ENCODE data around the gene CABLES2. TPM values are rescaled to one million over a fixed set of nuclear protein-coding genes. Genes with fewer than 3 reads are reported as not detected.

CABLES2 gene
- total and polyA plus RNA-seq, 2 donors (not counting 3 experiments of a cell fraction or from before 2014, with no cell fraction given), result 7.8 to 9.9 TPM

DNA sequence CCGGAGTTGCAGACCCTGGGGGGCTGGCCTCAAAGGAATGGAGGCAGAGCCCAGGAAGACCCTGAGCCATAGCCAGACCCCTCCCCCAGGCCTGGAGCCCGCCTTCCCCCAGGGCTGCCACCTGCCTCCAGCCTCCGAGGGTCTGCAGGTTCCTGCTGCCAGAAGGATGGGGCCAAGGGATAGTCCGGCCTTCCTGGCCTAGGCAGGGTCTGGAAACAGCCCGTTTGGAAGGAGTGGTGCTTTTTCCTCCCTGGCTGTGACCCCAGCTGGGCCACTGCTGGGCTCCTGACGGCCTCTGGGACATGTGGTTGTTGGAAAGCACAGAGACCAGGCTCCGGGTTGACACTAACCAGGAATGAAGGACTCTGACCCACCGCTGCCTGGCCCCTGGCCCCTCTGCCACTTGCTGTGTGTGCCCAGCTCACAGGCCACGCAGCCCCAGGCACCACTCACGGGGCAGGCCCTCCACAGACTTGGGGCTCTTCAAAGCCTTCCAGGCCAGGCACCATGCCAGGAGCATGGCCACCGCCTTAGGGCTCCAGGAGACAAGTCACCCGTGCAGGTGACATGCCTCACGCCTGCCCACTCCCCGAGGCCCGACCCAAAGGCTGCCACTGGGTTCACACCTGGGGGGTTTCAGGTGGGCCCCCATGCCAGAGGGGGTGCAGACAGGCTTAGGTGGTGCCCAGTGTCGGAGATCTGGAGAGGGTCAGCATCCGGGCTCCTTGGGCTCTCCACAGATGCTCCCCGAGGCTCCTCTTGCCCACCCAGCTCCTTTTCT, 36.1 kb downstream of the CABLES2 start:
- CTCF ChIA-PET, result interaction anchor here (1.1 to 9.9 kb wide), 2 partner anchors 8 to 12 kb away, joined by 3 to 179 read pairs; no protein-coding TSS in a partner anchor
- Histone ChIP-seq H3K27ac (ENCODE audit: insufficient read depth, low read depth, low read length) (no peak overlapping the region), H3K4me1 (ENCODE audit: control insufficient read depth, extremely low read depth, insufficient read depth, low read length) (peaks cover 17% of the 10 kb centered on the region), H3K79me2 (ENCODE audit: control insufficient read depth, insufficient read depth, low read length) (peaks cover 9% of the 10 kb centered on the region), H3K9ac (replicated peaks; ENCODE audit: extremely low read depth, insufficient read depth, low read length) (no peak overlapping the region), H3K4me3 (replicated peaks in 1 of 3; ENCODE audit: insufficient read depth in 1 of 3, low read depth in 1 of 3, low read length in 3 of 3) (no peak overlapping the region), H2AFZ (ENCODE audit: low read depth, low read length) (no peak overlapping the region), H3K36me3 (ENCODE audit: control insufficient read depth in 2 of 2, extremely low read depth in 1 of 2, insufficient read depth in 2 of 2, low read length in 2 of 2) (no peaks in the 10 kb centered on the region), H4K20me1 (replicated peaks; ENCODE audit: control insufficient read depth, extremely low read depth, insufficient read depth, low read length) (no peaks in the 10 kb centered on the region), H3K9me1 (replicated peaks; ENCODE audit: control insufficient read depth, extremely low read depth, insufficient read depth, low read length) (no peaks in the 10 kb centered on the region), H3K9me3 (replicated peaks; ENCODE audit: control insufficient read depth, insufficient read depth, low read length) (no peaks in the 10 kb centered on the region), H3K27me3 (ENCODE audit: control insufficient read depth in 2 of 2, insufficient read depth in 2 of 2, low read length in 2 of 2) (no peaks in the 10 kb centered on the region), H3K4me2 (ENCODE audit: insufficient read depth, low read length) (no peak overlapping the region)
- dilution Hi-C loops (cut with MboI; ENCODE audit: extremely low pct_ligation_motif_present, low sequenced_read_pairs) (no loop called here), intact Hi-C loops (cut with micrococcal nuclease) (no loop called here)
- no TSS peak for BruUV-seq (replicated peaks)
- no peak for DNase-seq (ENCODE audit: low read depth, low spot score)
- POLR2A ChIA-PET, result no interaction called here
- no peak for FAIRE-seq
- TF ChIP-seq GATA2 (IDR thresholded peaks at IDR 0.05; ENCODE audit: insufficient read depth, insufficient read length, low read depth, low read length) (no peak), MYC (IDR thresholded peaks at IDR 0.05; ENCODE audit: low read depth, low read length) (no peak), EZH2 (IDR thresholded peaks at IDR 0.05; ENCODE audit: borderline replicate concordance, low read depth, low read length, severe bottlenecking) (no peak), FOS (IDR thresholded peaks at IDR 0.05; ENCODE audit: borderline replicate concordance, insufficient read depth, low read length) (no peak), JUN (IDR thresholded peaks at IDR 0.05; ENCODE audit: borderline replicate concordance, insufficient read depth, insufficient read length, low read depth) (no peak), POLR2AphosphoS5 (IDR thresholded peaks at IDR 0.05; ENCODE audit: insufficient read depth, low read depth, low read length) (no peak), POLR2A (IDR thresholded peaks at IDR 0.05; ENCODE audit: low read depth, low read length) (no peak)
- TF ChIP-seq, protein P1, sequence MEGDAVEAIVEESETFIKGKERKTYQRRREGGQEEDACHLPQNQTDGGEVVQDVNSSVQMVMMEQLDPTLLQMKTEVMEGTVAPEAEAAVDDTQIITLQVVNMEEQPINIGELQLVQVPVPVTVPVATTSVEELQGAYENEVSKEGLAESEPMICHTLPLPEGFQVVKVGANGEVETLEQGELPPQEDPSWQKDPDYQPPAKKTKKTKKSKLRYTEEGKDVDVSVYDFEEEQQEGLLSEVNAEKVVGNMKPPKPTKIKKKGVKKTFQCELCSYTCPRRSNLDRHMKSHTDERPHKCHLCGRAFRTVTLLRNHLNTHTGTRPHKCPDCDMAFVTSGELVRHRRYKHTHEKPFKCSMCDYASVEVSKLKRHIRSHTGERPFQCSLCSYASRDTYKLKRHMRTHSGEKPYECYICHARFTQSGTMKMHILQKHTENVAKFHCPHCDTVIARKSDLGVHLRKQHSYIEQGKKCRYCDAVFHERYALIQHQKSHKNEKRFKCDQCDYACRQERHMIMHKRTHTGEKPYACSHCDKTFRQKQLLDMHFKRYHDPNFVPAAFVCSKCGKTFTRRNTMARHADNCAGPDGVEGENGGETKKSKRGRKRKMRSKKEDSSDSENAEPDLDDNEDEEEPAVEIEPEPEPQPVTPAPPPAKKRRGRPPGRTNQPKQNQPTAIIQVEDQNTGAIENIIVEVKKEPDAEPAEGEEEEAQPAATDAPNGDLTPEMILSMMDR (IDR thresholded peaks at IDR 0.05; ENCODE audit: extremely low read depth in 1 of 2, insufficient read depth in 1 of 2, low read depth in 1 of 2, low read length in 2 of 2), result no peak
- TF ChIP-seq, protein P2, sequence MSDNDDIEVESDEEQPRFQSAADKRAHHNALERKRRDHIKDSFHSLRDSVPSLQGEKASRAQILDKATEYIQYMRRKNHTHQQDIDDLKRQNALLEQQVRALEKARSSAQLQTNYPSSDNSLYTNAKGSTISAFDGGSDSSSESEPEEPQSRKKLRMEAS (IDR thresholded peaks at IDR 0.05; ENCODE audit: insufficient read depth, insufficient read length), result no peak
